EL (cell line): Measurements from ENCODE around the gene ZNF382.
"Not testable (repeated sequence)": the region's sequence is repeated elsewhere in the genome, so short reads cannot be mapped to it uniquely, and the experiment has no call there.

Experiments
- DNase-seq: peaks from one replicate; pipeline ENCODE4 v3.0.0-alpha.2; 2016

Gene ZNF382

GRCh38 chr19:36605101-36605876, at the start of gene ZNF382:
Gene ZNF382, plus strand, starts transcription at chr19:36605313. Its CDS starts 4,602 bp downstream, at chr19:36609915.
- DNase-seq, result peak; percentile 70

GRCh38 chr19:36564391-36564790, 40.7 kb upstream of the ZNF382 start:
- no peak for DNase-seq

- DNase-seq, result no peak
These were observed 32.5 kb upstream of the ZNF382 start for GRCh38 chr19:36572593-36573019.

GRCh38 chr19:36573020-36573894, 31.9 kb upstream of the ZNF382 start, which contains the start of gene ZNF529:
Gene ZNF529, minus strand, starts transcription at chr19:36573292. Its CDS starts 946 bp downstream, at chr19:36572346.
- peak; percentile 90 for DNase-seq

GRCh38 chr19:36573895-36574720, 31.0 kb upstream of the ZNF382 start:
- DNase-seq, result no peak

GRCh38 chr19:36574741-36575140, 30.4 kb upstream of the ZNF382 start:
- DNase-seq, result no peak

- peak; percentile 11 for DNase-seq
These were observed 27.7 kb upstream of the ZNF382 start for GRCh38 chr19:36577271-36577996.

GRCh38 chr19:36579255-36579654, 25.9 kb upstream of the ZNF382 start:
- DNase-seq, result no peak

- not testable (repeated sequence) for DNase-seq
These were observed 2.4 kb upstream of the ZNF382 start for GRCh38 chr19:36602681-36603080.

- DNase-seq, result peak; percentile 63
These were observed 435 bp upstream of the ZNF382 start for GRCh38 chr19:36604656-36605100.

GRCh38 chr19:36605877-36606478, 865 bp downstream of the ZNF382 start:
- no peak for DNase-seq

- no peak for DNase-seq
These were observed 21.9 kb downstream of the ZNF382 start for GRCh38 chr19:36627057-36627456.

GRCh38 chr19:36635342-36635741, 30.2 kb downstream of the ZNF382 start:
- DNase-seq, result no peak

GRCh38 chr19:36638862-36639510, 33.9 kb downstream of the ZNF382 start:
- DNase-seq, result no peak

- DNase-seq, result no peak
These were observed 41.6 kb downstream of the ZNF382 start for GRCh38 chr19:36646746-36647145.

GRCh38 chr19:36652958-36653357, 47.8 kb downstream of the ZNF382 start:
- no peak for DNase-seq

- DNase-seq, result no peak
These were observed 60.7 kb downstream of the ZNF382 start for GRCh38 chr19:36665832-36666231.

GRCh38 chr19:36668646-36669045, 63.5 kb downstream of the ZNF382 start:
- no peak for DNase-seq

- DNase-seq, result no peak
These were observed 67.3 kb downstream of the ZNF382 start for GRCh38 chr19:36672368-36672767.

GRCh38 chr19:36674201-36674600, 69.1 kb downstream of the ZNF382 start:
- DNase-seq, result no peak

- DNase-seq, result no peak
These were observed 74.3 kb downstream of the ZNF382 start for GRCh38 chr19:36679455-36679854.
